Adrenal gland (tissue), 5 donors: ENCODE results near the gene CAPN15.

Source experiments
- POLR2A ChIP-seq, 2 donors: fragments of 450-650 bp; IDR thresholded peaks; one replicate each; pipeline ENCODE4 v1.6.1; 2017; ENCODE audit warnings: antibody characterized with exemption in 2 of 2, mild to moderate bottlenecking in 2 of 2, moderate library complexity in 1 of 2
- TF ChIP-seq, protein P1 (sequence below), 6 experiments: fragments of 450-650 bp in 4 of 6; fragments of 200-600 bp in 2 of 6; sonication (generic) in 1 of 6; IDR thresholded peaks; 1 replicate in 5 of 6; 2 replicates in 1 of 6; pipeline versions ENCODE4 v1.5.1 to v1.8.0; 2016 to 2021; ENCODE audit warnings: antibody characterized with exemption in 6 of 6, mild to moderate bottlenecking in 2 of 6, moderate library complexity in 1 of 6
- donor health status: DM: no; HTN: no; CAD: no.

- TF ChIP-seq, protein P1, sequence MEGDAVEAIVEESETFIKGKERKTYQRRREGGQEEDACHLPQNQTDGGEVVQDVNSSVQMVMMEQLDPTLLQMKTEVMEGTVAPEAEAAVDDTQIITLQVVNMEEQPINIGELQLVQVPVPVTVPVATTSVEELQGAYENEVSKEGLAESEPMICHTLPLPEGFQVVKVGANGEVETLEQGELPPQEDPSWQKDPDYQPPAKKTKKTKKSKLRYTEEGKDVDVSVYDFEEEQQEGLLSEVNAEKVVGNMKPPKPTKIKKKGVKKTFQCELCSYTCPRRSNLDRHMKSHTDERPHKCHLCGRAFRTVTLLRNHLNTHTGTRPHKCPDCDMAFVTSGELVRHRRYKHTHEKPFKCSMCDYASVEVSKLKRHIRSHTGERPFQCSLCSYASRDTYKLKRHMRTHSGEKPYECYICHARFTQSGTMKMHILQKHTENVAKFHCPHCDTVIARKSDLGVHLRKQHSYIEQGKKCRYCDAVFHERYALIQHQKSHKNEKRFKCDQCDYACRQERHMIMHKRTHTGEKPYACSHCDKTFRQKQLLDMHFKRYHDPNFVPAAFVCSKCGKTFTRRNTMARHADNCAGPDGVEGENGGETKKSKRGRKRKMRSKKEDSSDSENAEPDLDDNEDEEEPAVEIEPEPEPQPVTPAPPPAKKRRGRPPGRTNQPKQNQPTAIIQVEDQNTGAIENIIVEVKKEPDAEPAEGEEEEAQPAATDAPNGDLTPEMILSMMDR (IDR thresholded peaks at IDR 0.05) = no peak
- TF ChIP-seq POLR2A (IDR thresholded peaks at IDR 0.05) = no peak
Measured at GRCh38 chr16:537415-538335, 10.2 kb downstream of the CAPN15 start.
